ENCODE data around the gene FAM78B. TPM values are rescaled to one million over a fixed set of nuclear protein-coding genes. Genes with fewer than 3 reads are reported as not detected.

Gene FAM78B
- total and polyA plus RNA-seq, 10 of the 15 experiments (the other 5 are each of a cell fraction or from before 2014, with no cell fraction given), result 0.10 to 4.9 (median 1.6) TPM

DNA sequence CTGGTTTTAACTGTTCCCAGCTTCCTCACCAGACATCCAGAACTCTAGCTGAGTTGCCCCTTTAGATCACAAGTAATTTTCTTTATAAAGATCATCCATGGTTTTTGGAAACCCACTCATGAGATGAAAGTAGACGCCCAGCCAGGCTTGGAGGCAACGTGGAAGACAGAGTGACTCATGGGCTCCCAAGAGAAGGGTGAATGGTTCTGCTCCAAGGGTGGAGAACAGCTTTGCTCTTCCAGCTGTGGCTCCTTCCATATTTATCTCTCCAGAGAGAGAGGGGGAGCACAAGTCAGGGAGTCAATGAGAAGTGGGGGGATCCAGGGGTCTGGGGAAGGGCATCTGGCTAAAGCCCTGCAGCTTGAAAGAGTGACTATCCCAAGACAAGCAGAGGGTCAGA is 13.8 kb downstream of the FAM78B start (continued):
- no peak for TF ChIP-seq ZNF687 (IDR thresholded peaks at IDR 0.05)
- no peak for TF ChIP-seq MAX (IDR thresholded peaks at IDR 0.05; ENCODE audit: low read depth, low read length)
- TF ChIP-seq ZNF217 (IDR thresholded peaks at IDR 0.05), result no peak
- TF ChIP-seq MEF2A (IDR thresholded peaks at IDR 0.05; ENCODE audit: insufficient read depth, low read depth, low read length), result no peak
- no peak for TF ChIP-seq CHD1 (IDR thresholded peaks at IDR 0.05; ENCODE audit: low read depth, low read length)
- no peak for TF ChIP-seq SIN3A (IDR thresholded peaks at IDR 0.05; ENCODE audit: low read depth, low read length)
- no peak for TF ChIP-seq NR2F1 (conservative IDR thresholded peaks at IDR 0.05)
- TF ChIP-seq, protein P1, sequence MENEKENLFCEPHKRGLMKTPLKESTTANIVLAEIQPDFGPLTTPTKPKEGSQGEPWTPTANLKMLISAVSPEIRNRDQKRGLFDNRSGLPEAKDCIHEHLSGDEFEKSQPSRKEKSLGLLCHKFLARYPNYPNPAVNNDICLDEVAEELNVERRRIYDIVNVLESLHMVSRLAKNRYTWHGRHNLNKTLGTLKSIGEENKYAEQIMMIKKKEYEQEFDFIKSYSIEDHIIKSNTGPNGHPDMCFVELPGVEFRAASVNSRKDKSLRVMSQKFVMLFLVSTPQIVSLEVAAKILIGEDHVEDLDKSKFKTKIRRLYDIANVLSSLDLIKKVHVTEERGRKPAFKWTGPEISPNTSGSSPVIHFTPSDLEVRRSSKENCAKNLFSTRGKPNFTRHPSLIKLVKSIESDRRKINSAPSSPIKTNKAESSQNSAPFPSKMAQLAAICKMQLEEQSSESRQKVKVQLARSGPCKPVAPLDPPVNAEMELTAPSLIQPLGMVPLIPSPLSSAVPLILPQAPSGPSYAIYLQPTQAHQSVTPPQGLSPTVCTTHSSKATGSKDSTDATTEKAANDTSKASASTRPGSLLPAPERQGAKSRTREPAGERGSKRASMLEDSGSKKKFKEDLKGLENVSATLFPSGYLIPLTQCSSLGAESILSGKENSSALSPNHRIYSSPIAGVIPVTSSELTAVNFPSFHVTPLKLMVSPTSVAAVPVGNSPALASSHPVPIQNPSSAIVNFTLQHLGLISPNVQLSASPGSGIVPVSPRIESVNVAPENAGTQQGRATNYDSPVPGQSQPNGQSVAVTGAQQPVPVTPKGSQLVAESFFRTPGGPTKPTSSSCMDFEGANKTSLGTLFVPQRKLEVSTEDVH (IDR thresholded peaks at IDR 0.05; ENCODE audit: low read depth, partially characterized antibody), result no peak
- TF ChIP-seq, protein P2, sequence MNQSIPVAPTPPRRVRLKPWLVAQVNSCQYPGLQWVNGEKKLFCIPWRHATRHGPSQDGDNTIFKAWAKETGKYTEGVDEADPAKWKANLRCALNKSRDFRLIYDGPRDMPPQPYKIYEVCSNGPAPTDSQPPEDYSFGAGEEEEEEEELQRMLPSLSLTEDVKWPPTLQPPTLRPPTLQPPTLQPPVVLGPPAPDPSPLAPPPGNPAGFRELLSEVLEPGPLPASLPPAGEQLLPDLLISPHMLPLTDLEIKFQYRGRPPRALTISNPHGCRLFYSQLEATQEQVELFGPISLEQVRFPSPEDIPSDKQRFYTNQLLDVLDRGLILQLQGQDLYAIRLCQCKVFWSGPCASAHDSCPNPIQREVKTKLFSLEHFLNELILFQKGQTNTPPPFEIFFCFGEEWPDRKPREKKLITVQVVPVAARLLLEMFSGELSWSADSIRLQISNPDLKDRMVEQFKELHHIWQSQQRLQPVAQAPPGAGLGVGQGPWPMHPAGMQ (IDR thresholded peaks at IDR 0.05; ENCODE audit: borderline replicate concordance), result no peak

Data from GM12878 (cell line).